HG03159 (cell line): ENCODE measurements around the gene LIN37.

Source experiments
- ATAC-seq: cut with Tn5 transposase; IDR thresholded peaks from one replicate; pipeline ENCODE4 v1.9.1; 2021; ENCODE audit warnings: mild to moderate bottlenecking, moderate library complexity; ENCODE audit not compliant: unreplicated experiment

LIN37 gene, protein sequence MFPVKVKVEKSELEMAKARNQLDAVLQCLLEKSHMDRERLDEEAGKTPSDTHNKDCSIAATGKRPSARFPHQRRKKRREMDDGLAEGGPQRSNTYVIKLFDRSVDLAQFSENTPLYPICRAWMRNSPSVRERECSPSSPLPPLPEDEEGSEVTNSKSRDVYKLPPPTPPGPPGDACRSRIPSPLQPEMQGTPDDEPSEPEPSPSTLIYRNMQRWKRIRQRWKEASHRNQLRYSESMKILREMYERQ

DNA sequence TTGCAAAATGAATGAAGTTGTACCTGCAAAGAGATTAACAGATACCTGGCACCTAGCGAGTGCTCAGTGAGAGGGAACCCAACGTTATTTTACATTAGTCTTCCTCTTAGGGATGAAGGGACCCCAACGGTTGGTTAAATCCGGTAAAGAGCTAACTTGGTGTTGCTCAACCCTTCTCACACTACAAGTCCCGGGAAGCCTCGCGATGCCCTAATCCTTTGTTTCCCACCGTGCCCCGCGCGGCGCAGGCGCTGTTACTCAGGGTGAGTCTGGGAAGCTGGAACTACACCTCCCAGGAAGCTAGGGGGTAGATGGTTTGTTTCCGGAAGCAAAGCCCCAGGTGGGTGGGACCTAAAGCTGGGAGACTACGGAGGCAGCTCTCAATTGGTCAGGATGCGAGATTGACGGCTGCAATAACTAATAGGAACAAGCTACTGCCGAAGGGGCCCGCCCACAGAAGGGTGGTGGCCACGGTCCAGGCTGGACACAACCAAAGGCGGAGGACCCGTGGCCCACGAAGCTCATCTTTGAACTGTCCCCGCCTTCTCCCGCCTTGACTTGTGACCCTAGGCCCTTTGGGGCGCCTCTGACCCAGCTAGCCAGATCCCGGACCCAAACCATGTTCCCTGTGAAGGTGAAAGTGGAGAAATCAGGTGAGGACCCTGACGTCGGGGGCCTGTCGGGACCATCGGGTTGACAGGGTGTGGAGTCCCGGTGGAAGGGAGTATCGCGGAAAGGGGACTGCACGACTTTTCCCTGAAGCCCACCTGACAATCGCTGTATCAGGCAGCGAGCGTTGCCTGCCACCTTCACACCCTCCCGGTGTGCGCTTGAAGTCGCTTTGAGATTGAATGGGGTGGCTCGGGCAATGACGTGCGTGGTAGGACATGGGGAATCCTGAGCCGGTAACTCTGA lies at the start of gene LIN37:
Gene LIN37, plus strand, starts transcription at position 471 of the 915 bp plus-strand sequence. Its CDS starts 149 bp downstream, at position 620.
- peak; percentile 61 for ATAC-seq

DNA sequence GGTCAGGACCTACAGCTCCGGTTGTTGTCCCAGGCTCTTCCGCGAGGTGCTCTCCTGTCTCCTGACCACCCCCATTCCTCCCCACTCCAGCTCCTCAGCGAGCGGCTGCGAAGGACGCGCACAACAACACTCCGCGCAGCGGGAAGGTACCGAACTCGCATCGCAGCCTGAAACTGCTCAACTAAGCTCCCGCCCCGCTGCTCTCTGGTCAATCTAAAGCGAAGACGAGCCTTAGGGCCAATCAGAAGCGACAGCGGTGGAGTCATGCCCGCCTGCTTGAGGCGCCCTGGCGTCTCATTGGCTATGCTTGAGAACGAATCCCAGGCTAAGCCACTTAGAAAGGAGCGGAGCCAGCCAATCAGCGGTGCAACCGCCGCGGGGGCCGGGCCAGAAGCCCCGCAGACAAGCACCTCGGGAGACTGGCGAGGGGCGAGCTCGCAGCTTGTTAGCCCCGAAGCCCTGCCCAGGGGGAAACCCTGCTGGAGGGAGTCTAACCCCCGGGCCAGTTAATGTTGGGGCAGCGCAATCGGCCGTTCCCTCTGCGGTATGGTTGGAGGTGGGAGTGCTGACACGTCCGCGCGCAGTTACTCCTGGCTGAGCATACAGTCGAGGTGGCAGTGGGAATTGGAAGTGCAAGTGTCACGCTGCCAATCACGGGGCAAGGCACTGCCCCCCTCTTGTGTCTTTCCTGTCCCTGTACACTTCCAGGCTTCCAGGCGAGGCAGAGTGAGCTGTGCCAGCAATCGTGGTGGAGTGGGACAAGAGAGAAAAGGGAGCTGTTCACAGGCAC lies 46.0 kb upstream of the LIN37 start:
- ATAC-seq, result peak; percentile 95

DNA sequence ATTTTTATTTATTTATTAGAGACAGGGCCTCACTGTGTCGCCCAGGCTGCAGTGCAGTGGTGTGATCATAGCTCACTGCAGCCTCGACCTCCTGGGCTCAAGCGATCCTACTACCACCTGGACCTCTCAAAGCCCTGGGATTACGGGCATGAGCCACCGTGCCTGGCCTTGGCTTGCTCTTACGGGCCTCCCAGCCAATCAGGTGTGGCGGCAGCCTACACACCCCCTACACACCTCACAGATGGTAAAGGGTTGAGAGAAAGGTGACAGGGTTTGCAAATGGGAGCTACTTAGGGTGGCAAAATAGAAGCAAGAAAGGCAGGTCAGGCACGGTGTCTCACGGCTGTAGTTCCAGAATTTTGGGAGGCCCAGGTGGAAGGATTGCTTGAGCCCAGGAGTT lies 45.0 kb upstream of the LIN37 start:
- ATAC-seq, result no peak

DNA sequence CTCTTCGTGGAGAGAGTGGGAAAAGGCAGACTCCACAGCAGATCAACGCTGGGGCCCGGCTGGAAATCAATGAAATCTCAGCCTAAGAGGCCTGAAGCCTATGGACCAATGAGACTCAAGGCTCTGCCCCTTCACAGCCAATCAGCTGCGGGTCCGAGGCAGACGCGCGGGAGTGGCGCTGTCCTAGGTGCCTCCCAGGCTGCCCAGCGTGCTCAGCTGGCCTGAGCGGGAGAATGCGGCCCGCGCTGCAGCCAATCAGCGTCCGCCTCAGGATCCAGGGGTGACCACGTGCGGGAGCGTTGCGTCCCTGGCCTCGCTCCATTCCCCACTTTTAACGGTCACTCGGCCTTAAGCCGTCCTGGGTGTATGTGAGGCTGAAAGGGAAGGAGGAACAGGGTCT lies 44.2 kb upstream of the LIN37 start, which contains the start of gene ZBTB32:
Gene ZBTB32, plus strand, starts transcription at position 341 of the 400 bp plus-strand sequence. CDS start 10,069 bp downstream, outside the sequence.
- ATAC-seq, result no peak

DNA sequence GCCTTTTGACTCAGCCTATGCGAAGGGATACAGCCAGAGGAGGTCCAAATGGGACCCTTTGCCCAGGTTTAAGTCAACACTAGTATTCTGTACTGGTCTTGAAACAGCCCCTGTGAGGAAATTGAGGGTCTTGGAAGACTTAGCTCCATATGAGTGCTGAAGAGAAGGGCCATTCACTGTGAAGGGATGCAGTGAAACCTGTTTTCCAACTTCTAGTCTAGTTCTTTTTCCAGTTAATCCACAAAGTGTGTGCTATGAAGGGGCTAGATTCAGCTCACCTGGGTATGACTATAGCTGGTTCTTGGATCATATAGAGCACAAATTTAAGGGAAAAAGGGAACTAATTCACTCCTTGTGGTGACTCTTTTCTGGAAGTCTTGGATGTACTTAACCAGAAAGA lies 40.0 kb upstream of the LIN37 start:
- no peak for ATAC-seq

DNA sequence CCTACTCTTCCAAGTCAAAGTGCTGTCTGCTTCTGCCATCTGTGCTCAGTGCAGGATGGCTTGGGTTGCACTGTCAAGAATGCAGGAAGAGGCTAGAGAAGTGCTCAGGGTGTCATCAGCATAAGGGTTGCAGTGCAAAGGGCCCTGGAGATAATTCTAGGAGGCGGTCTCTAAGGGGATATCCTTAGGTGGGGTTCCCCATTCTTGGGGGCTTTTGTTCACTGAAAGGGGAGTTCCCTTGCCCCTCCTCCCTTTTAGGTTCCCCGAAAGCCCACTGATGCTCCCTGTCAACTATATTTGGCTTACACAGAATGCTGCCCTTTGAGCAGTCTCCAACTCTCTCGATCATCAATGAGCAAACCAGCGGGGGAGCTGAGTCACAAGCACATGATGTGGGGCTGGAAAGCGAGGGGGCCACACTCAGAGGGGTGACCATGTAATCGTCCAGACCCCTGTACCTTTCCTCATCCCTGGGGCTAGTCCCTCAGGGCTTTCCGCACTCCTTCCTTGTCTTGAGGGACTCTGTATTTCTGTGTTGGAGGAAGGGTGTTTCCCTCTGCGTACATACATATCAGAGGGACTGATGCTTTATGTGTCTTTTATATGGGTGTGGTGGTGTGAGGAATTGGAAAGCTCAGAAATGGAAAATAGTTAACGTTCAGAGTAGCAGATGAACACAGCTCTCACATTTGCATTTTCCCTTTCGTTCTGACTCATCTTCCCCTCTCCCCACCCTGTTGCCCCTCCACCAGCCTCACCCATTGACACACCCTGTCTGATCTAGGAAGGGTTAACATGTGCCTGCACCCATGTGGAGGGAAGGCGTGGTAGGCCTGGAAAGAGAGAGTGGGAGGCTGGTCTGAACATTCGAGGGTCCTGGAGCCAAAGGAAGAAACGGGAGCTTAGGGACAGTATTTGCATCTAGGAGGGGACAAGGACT lies 37.3 kb upstream of the LIN37 start:
- no peak for ATAC-seq

DNA sequence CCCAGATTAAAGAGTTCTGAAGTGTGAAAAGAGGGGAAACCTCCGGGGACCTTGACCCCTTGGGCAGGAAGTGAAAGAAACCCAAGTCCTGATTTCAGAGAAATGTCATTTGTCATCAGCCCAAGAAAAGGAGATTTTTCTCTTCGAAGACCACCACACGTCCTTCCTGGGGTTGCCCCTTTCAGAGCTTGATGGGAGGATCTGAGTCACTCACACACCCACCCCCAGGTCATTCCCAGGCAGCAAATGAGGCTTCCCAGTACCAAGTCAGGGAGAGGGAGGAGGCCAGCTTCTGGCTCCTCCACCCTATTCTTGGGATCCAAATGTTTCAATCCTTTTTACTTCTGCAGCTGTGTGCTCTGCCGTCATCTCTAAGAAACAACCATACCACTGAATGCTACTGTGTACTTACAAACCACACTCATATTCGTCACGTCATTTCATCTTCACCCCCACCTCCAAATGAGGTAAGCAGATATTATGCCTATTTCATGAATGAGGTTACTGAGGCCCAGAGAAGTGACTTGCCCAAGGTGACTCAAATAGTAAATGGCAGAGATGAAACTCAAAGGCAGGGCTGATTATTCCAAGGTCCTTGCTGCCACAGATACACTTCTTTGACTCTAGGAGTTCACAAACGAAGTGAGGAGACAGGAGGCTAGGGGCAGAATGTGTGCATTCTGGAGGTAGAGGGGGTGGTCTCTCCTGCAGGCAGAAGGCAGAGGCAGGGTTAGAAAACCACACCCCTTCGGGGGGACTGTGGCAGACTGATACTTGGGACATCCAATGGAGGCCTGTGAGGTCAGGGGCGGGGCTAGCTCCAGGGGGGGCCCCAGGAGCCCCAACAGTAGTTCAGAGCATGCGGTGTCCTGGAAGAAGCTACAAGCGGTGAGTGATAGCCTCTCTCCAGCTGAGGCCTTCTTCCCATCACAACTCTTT lies 35.5 kb upstream of the LIN37 start:
- no peak for ATAC-seq

DNA sequence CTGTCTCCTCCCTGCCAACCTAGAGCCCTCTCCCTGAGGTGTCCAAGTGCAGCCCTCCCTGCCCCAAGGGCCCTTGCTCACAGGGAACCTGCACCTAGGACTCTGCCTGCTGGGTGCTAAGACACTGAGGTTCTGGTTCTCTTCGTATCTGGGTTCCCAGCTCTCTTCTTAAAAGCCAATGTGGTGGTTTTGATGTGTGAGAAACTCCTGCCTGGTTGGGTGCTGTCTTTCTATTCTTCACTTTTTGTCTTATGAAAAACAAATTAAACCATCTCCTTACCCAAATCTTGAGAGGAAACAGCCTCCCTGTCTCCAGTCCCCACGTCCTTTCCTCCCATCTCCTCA lies 34.9 kb upstream of the LIN37 start:
- no peak for ATAC-seq

DNA sequence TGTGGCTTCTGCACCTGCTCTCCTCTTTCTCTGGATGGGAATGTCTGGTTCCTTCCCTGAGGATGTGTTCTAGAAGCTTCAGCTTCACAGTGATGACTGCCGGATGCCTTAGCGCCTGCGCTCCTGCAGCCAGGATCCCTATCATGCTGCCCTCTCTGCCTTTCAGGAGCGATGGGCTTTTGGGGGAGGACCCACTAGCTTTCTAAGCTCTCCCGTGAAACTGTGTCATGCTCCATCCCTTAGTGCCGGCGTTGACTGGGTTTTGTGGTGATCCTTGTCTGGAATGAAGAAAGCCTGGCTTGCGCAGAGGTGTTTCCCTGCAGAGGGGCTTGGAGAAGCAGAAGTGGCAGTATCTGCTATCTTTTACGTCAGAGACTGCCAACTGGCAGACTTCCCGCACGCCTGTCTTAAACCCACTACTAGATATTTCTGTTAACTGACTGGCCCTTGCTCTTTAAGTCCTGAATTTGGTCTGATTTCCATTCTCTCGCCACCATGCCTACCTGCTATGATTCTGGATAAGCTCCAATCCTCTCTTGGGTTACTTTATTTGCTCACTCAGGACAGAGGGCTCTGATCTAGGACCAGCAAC lies 34.4 kb upstream of the LIN37 start:
- ATAC-seq, result no peak

DNA sequence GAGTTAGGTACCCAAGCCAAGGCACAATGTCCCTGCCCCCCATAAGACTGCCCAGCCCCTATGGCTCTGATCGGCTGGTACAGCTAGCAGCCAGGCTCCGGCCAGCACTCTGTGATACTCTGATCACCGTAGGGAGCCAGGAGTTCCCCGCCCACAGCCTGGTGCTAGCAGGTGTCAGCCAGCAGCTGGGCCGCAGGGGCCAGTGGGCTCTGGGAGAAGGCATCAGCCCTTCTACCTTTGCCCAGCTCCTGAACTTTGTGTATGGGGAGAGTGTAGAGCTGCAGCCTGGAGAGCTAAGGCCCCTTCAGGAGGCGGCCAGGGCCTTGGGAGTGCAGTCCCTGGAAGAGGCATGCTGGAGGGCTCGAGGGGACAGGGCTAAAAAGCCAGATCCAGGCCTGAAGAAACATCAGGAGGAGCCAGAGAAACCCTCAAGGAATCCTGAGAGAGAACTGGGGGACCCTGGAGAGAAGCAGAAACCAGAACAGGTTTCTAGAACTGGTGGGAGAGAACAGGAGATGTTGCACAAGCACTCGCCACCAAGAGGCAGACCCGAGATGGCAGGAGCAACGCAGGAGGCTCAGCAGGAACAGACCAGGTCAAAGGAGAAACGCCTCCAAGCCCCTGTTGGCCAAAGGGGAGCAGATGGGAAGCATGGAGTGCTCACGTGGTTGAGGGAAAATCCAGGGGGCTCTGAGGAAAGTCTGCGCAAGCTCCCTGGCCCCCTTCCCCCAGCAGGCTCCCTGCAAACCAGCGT lies 33.6 kb upstream of the LIN37 start:
- no peak for ATAC-seq

DNA sequence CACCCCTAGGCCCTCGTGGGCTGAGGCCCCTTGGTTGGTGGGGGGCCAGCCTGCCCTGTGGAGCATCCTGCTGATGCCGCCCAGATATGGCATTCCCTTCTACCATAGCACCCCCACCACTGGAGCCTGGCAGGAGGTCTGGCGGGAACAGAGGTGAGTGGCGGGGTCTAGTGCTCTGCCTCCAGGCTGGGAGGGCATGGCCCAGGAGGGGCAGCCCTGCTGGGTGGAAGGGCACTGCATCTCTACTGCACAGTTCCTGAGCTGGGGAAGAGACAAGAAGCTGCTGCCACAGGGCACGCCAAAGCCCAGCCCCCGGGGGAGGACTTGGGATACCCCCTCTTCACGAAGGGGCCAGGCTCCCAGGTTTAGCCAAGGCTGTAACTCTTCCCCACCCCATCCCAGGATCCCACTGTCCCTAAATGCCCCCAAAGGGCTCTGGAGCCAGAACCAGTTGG lies 33.0 kb upstream of the LIN37 start:
- ATAC-seq, result no peak

DNA sequence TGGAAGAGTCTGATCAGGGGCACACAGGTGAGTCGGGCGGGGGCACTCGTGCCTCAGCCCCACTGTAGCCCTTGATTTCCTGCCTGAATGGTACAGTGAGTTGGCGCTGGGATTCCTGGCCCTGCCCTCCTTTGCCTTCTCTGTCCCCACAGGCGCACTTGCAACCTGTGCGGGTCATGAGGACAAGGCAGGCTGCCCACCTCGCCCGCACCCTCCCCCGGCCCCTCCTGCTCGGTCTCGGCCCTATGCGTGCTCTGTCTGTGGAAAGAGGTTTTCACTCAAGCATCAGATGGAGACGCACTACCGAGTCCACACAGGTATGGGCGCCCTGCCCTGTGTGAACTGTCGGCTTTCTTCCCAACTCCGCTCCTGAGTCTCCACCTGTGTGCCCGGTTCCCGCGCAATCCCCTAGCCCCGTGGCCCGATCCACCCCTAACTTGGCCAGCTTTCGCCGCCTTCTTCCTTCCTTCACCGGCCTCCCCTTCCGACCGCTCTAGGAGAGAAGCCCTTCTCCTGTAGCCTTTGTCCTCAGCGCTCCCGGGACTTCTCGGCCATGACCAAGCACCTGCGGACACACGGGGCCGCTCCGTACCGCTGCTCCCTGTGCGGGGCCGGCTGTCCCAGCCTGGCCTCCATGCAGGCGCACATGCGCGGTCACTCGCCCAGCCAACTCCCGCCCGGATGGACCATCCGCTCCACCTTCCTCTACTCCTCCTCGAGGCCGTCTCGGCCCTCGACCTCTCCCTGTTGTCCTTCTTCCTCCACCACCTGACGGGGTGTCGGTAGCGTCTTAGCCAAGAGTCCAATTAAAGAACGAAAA lies 32.2 kb upstream of the LIN37 start:
- ATAC-seq, result no peak

DNA sequence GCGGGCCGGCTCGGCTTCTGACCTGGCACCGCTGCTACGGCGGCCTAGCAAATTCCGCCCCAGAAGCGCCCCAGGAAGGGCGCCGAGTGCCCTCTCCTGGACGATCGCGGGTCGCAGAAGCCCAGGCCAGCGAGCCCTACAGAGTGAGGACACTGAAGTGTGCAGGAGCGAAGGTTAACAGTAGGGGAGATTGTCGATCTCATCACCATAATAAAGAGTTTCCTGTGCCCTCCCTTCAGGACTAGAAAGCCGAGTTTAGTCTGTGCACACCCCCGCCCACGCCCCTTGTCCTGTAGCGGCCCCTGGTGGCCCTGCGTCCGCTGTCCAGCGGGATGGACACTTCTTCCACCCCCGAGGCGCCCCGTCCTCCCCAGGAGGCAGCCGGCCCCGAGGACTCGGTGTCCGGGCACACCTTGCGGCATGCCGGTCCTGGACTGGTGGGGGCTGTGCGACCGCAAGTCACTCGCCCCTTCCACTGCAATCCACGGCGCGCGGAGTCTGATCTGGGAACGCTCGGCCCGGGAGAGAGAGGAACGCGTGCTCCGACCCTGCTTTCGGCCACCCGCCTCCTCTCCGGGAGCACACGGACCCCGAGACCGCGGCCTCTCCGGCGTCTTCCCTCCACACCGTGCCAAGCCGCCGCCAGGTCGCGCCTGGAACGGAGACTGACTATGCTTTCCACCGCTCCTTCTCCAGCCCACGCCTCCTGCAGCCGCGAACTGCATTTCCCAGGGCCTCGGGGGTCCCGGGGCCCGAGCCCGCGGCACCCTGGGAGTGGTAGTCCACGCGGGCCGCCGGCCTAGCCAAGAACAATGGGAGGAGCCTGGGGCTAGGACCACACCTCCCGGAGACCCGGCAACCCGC lies 31.3 kb upstream of the LIN37 start:
- peak; percentile 55 for ATAC-seq

DNA sequence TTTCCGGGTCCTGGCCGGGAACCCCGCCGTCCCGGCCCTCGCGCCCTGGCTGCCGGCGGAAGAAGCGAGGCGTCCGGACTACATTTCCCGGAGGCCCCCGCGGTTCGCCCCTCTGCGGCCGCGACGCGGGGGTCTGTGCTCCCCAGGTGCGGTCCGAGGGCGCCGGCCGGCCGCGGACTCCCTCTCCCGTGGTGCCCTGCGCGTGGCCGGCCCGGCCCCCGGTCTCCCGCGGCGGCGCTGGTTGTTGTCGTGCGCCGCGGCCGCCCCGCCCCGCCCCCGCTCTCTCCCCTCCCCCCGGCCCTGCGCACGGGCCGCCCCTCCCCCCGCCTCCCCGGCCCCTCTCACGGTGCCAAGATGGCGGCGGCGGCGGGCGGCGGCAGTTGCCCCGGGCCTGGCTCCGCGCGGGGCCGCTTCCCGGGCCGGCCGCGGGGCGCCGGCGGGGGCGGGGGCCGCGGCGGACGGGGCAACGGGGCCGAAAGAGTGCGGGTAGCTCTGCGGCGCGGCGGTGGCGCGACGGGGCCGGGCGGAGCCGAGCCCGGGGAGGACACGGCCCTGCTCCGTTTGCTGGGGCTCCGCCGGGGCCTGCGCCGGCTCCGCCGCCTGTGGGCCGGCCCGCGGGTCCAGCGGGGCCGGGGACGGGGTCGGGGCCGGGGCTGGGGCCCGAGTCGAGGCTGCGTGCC lies 30.6 kb upstream of the LIN37 start, which contains the start of gene KMT2B:
Gene KMT2B, plus strand, starts transcription at position 339 of the 680 bp plus-strand sequence. Its CDS starts 16 bp downstream, at position 355.
- no peak for ATAC-seq

DNA sequence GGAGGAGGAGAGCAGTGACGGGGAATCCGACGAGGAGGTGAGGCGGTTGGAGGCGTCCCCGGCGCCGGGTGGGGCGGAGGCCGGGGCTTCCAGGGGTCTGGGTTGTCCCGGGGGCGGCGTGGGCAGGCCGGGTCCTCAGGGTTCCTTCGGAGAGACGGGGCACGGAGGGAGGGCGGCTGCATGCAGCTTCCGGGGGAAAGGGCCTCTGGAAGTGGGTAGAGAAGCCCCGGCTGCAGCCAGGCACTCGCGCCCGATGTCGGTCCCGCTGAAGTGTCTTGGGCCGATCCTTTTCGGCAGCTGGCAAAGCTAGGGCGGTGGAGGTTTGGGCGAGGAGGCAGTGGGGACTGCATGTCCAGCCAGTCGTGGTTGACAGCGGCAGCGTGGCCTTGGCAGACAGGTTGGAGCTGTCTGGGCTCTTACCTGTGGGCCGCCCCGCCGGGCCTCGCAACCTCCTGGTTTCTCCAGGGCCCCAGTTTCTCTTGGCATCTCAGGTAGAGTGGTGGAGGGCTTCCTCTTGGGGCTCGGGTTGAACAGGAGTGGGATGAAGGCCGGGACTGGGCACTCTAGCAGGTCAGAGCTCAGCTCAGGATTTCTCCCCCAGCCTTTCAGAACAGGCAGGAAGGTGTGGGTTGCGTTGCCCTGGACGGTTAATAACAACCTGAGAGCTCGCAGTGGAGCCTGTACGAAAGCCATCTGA lies 29.9 kb upstream of the LIN37 start:
- peak; percentile 4 for ATAC-seq
